CD4-positive, alpha-beta T cell treated with Interferon alpha-2 for 1 hour (primary cell): ENCODE measurements around the gene GSTA5.
"Not testable (repeated sequence)": the region's sequence is repeated elsewhere in the genome, so short reads cannot be mapped to it uniquely, and the experiment has no call there.

ENCODE experiments used
- DNase-seq, 2 donors: peaks; one replicate each; pipeline ENCODE4 v3.0.0-alpha.2; 2020 to 2022

The GSTA5 gene

GRCh38 chr6:52830869-52831268 lies 9.7 kb downstream of the GSTA5 start:
- not testable (repeated sequence) for DNase-seq

GRCh38 chr6:52829046-52829817 lies 11.4 kb downstream of the GSTA5 start:
- no peak for DNase-seq

GRCh38 chr6:52828621-52829020 lies 12.0 kb downstream of the GSTA5 start:
- not testable (repeated sequence) for DNase-seq

GRCh38 chr6:52827073-52827783 lies 13.4 kb downstream of the GSTA5 start:
- DNase-seq, result not testable (repeated sequence)

GRCh38 chr6:52826513-52826912 lies 14.1 kb downstream of the GSTA5 start:
- DNase-seq, result no peak

GRCh38 chr6:52825900-52826459 lies 14.6 kb downstream of the GSTA5 start:
- DNase-seq, result not testable (repeated sequence)

- not testable (repeated sequence) for DNase-seq
Observed at GRCh38 chr6:52825270-52825793, 15.3 kb downstream of the GSTA5 start.

- no peak for DNase-seq
Observed at GRCh38 chr6:52821842-52822241, 18.8 kb downstream of the GSTA5 start.

- DNase-seq, result no peak
Observed at GRCh38 chr6:52820198-52820597, 20.4 kb downstream of the GSTA5 start.

GRCh38 chr6:52815167-52816092 lies 25.2 kb downstream of the GSTA5 start:
- DNase-seq, result peak; percentile 26 to 51

GRCh38 chr6:52814545-52814944 lies 26.1 kb downstream of the GSTA5 start:
- not testable (repeated sequence) for DNase-seq

- not testable (repeated sequence) for DNase-seq
Observed at GRCh38 chr6:52809777-52810176, 30.8 kb downstream of the GSTA5 start.

- DNase-seq, result no peak
Observed at GRCh38 chr6:52808660-52809059, 32.0 kb downstream of the GSTA5 start.

- not testable (repeated sequence) for DNase-seq
Observed at GRCh38 chr6:52803668-52804255, 36.9 kb downstream of the GSTA5 start, which contains the start of gene GSTA1. Gene GSTA1 (minus strand): TSS chr6:52803816. CDS start chr6:52799267, 4,549 bp downstream.

GRCh38 chr6:52802806-52803205 lies 37.8 kb downstream of the GSTA5 start:
- no peak for DNase-seq

GRCh38 chr6:52801188-52801841 lies 39.3 kb downstream of the GSTA5 start:
- no peak for DNase-seq

- not testable (repeated sequence) for DNase-seq
Observed at GRCh38 chr6:52799272-52799671, 41.3 kb downstream of the GSTA5 start.

- not testable (repeated sequence) for DNase-seq
Observed at GRCh38 chr6:52794366-52794765, 46.2 kb downstream of the GSTA5 start.

- DNase-seq, result no peak
Observed at GRCh38 chr6:52790861-52791260, 49.8 kb downstream of the GSTA5 start.

GRCh38 chr6:52789658-52790057 lies 51.0 kb downstream of the GSTA5 start:
- not testable (repeated sequence) for DNase-seq

GRCh38 chr6:52788478-52788877 lies 52.1 kb downstream of the GSTA5 start:
- no peak for DNase-seq
